ENCODE measurements around the gene SP6.

- TF ChIP-seq CTCF (IDR thresholded peaks at IDR 0.05): no peak
- no peak for TF ChIP-seq POLR2A (IDR thresholded peaks at IDR 0.05)
- no peak for TF ChIP-seq EP300 (IDR thresholded peaks at IDR 0.05)
These were observed 13.8 kb upstream of the SP6 start for GRCh38 chr17:47864791-47865216.
